Measurements from ENCODE around the gene FOS. TPM values are rescaled to one million over a fixed set of nuclear protein-coding genes. Genes with fewer than 3 reads are reported as not detected.
A peak's percentile ranks its signal among the peaks of the same experiment; 100 is the strongest.

The FOS gene
- total RNA-seq, 2 donors from 2014 or later: 55.8 to 65.9 TPM

DNA sequence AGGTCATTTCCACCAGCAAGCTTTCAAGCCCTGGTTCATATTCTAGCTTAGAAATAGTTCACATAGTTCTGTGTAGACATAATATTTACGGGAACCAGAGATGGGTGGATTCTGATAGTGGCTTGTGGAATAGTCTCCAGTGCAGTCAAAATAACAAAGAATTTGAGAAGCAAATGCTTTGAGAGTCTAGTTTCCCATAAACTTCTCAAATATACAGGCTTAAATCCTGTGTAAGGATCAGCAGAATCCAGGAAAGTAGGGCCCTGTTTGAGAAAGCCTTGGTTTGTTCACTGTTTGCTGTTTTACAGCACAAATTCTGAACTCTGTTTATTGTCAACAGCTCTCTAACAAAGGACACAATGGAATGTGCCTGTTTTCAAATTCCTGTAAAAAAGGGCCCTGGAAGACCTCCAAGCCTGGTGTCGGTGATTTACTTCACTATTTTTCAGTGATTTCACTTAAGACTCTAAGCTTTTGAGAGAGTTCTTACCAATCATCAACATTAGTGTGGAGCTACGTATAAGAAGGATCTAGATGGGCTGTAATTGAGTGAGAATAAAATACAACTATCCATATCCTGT is 11.4 kb upstream of the FOS start:
- ATAC-seq (no peak), DNase-seq (ENCODE audit: low spot score in 2 of 2) (no peak)
- H3K9me3 Mint-ChIP-seq: no peaks in the 10 kb centered on the region
- no peaks in the 10 kb centered on the region for H3K36me3 Mint-ChIP-seq
- no peak overlapping the region for H3K27ac Mint-ChIP-seq

DNA sequence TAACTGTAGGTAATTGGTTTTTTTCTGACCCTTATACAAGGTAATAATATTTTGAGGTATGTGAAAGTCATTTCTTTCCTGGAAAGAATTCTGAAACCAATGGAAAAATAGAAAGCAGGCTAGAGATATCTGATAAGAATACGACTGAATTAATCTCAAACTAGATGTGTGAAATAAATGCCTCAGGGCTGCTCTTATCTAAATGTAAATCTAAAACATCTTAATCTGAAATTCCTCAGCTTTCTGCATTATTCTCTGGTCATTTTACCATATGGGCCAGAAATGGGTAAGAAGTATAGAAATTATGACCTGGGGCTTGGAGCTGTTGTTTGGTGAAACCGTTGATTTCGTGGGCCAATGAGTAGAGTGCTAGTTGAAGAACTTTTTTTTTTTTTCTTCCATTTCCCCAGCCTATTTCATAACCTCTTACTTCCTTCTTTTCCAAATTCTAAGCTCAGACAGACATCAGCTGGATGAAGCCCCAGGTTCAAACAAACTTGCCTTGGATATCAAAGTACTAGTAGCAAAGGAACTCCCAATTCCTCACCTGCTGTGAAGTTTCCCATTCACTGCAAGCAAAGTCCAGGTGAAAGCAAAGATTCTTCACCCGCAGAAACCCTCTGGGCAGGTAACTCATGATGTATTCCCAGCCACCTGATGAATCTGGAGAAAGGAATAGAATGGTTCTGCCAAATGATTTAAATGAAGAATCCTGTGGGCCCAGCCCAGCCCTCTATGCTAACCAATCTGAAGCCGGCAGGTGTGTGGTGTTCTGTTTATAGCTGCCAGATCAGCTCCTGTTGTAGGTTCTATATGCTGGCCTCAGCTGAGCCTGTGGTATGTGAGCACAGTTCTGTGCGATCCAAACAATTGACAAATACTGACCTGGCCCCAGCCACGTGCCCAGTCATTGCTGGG is 9.7 kb upstream of the FOS start:
- Mint-ChIP-seq H3K27ac (no peak overlapping the region), H3K36me3 (no peaks in the 10 kb centered on the region), H3K9me3 (no peaks in the 10 kb centered on the region)
- DNase-seq (ENCODE audit: low spot score in 2 of 2) (peak in 1 of 2 donors; percentile 9), ATAC-seq (no peak)

DNA sequence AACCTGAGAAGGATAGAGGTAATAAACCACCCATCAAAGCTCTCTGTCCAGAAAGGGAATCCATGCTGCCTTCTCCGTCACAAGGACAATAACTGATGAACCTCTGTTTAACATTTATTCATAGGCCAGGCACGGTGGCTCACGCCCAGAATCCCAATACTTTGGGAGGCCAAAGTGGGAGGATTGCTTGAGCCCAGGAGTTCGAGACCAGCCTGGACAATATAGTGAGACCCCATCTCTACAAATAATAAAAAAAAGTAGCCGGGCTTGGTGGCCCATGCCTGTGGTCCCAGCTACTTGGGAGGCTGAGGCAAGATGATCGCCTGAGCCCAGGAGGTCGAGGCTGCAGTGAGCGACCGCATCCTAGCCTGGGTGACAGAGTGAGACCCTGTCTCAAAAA is 7.1 kb upstream of the FOS start:
- ATAC-seq (no peak), DNase-seq (ENCODE audit: low spot score in 2 of 2) (peak in 1 of 2 donors; percentile 20)
- H3K27ac Mint-ChIP-seq: no peak overlapping the region
- no peaks in the 10 kb centered on the region for H3K36me3 Mint-ChIP-seq
- H3K9me3 Mint-ChIP-seq: no peaks in the 10 kb centered on the region

DNA sequence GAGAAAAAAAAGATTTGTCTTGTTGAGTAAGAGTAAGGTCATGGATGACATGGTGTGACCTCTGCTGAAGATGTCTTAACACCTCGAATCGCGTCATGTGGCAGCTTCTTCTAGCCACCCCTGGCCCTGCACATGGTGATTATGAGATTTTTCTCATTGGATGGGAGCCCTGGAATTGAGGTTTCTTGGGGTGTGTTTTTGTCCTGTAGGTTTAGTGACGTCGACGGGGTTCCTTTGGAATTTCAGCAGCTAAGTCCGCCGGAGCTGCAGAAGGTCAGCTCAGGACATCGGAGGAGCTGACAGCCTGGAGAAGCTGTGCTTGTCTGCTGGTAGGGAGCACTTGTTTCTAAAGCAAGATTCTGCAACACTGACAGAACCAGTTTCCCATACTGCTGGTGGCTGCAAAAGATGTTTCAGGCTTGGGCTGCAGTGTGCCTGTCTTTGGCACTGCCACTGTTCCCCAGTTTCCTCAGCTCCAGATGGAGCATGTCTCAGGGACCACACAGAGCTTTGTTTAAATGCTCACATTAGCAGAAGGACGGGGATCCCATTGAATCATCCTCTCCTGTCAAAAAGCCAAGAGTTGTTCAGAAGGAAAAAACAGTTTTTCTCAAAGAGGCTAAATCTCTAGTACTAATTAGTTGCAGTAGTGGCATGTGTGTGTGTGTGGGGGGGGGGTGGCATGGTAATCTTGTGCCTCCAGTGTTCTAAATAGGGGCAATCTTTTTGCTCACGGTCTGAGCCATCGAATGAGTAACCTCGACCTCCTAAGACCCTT is 5.2 kb upstream of the FOS start:
- no peak for ATAC-seq
- Mint-ChIP-seq H3K27ac (no peak overlapping the region), H3K36me3 (no peaks in the 10 kb centered on the region), H3K9me3 (no peaks in the 10 kb centered on the region)
- peak in 1 of 2 donors; percentile 35 for DNase-seq (ENCODE audit: low spot score in 2 of 2)

DNA sequence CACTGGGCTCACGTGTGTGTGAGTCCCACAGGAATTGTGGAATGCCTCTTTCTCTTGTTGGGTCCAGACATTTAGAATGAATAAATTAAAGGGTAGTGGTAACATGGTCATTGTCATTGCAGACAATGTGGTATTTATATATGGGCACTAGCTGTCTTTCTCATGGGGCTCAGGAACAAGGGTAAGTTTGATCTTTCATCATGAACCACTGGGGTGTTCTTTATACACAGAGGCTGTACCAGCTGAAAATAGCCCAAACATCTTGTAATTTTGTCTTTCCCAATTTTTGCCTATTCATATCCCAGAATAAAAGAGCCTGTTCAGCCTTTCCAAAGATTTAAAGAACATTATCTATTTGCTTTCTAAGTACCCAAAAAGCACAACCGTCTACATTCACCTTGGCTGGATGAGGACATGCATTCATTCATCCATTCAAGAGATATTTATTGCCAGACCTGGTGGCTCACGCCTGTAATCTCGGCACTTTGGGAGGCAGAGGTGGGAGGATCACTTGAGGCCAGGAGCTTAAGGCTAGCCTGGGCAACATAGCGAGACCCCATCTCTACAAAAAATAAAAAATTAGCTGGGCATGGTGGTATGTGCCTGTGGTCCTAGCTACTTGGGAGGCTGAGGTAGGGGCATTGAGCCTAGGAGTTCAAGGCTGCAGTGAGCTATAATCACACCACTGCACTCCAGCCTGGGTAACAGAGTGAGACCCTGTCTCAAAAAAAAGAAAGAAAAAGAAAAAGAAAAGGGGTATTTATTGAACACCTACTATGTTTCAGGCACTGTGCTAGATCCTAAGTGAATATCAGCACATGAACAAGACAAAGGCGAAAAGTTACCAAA is 4.4 kb upstream of the FOS start:
- Mint-ChIP-seq H3K9me3 (no peaks in the 10 kb centered on the region), H3K36me3 (peaks cover 0 to 2% of the 10 kb centered on the region in 2 donors), H3K27ac (no peak overlapping the region)
- DNase-seq (ENCODE audit: low spot score in 2 of 2) (no peak), ATAC-seq (no peak)

DNA sequence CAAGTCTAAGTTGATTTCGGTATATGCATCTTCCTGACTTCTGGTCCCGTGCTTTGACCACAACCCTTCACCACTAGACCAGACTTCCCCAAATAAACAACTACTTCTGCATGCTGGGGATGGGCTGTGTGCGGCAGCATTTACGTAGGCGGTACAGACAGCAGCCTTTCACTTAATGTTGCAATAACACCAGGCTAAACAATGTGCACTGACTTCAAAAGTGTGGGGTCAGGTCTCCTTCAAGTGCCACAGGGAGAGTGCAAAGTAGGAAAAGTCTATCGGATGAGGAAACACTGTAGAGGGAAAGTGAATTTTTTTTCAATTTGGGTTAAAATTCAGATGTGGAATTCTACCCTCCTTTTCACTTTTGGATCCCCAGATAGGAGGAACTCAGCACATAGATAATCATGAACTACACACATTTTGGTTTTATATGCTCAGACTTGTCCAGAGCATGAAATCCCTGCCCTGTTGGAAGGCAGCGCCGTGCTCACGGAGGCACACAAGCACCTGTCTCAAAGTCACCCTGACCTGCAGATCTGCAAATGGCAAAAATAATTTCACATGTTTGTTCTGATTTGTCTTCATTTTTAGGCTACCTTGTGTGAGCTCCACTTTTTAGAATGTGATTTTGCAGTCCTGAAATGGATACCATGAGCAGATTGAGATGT is 3.6 kb upstream of the FOS start:
- DNase-seq (ENCODE audit: low spot score in 2 of 2): peak in 1 of 2 donors; percentile 37
- no peak for ATAC-seq
- Mint-ChIP-seq H3K36me3 (peaks cover 4 to 7% of the 10 kb centered on the region in 2 donors), H3K9me3 (no peaks in the 10 kb centered on the region), H3K27ac (no peak overlapping the region)

DNA sequence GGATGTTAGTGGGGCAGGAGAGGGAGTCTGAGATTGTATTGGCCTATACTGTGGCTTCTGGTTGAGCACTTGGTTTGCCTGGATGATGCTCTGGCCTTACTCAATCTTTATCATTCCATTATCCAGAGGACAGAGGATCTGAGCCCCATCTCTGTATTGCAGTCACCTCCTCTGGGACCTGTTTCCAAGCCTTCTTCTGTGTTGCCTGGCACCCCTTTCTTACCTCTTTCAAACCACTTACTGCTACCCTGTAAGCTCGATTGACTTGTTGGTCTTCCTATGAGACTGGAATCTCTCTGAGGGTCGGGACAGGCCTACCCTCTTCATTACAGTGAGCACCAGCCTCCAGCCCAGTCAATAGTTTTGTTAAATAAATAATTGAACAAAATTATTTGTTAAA is 3.0 kb upstream of the FOS start:
- Mint-ChIP-seq H3K36me3 (peaks cover 9 to 13% of the 10 kb centered on the region in 2 donors), H3K9me3 (no peaks in the 10 kb centered on the region), H3K27ac (no peak overlapping the region)
- DNase-seq (ENCODE audit: low spot score in 2 of 2): peak in 1 of 2 donors; percentile 13
- ATAC-seq: no peak

DNA sequence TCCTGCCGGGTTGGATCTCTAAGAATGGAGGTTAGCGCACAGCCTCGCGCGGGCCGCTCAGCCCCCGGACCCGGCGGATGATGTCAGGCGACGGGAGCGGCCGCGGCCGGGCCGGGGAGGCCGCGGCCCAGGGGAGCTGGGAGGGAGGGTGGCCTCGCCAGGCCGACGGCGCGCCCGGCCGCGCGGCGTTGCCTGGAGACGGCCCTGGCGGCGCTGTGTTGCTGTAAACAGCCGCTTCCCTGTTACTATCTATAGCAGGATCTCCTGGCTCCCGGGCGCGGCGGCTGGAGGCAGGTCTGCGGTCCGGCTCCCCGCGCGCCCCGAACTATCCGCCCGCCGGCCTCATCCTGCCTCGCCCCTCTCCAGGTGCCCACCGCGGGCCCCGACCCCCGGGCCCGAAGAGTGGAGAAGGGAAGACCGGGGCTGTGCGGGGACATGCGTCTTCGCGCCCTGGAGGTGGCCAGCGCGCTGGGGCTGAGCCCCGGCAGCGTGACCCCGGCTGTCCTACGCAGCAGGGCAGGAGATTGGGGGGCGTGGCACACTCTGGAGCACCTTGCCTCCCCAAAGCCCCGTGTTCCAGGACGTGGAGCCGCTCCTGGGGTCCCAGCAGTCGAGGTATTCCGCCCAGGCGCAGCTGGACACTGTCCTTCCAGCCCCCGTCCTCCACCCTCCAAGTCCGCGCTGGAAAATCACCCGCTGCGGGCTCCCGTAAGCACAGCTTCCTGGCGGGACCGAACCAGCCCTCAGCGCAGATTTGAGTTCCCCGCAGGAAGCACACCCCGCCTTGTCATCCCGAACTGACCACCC is 1.4 kb upstream of the FOS start:
- DNase-seq (ENCODE audit: low spot score in 2 of 2): peak; percentile 42 to 72
- Mint-ChIP-seq H3K27ac (peak overlapping the region; percentile 95 to 97), H3K36me3 (peaks cover 19 to 20% of the 10 kb centered on the region in 2 donors), H3K9me3 (no peaks in the 10 kb centered on the region)
- peak; percentile 12 to 42 for ATAC-seq

DNA sequence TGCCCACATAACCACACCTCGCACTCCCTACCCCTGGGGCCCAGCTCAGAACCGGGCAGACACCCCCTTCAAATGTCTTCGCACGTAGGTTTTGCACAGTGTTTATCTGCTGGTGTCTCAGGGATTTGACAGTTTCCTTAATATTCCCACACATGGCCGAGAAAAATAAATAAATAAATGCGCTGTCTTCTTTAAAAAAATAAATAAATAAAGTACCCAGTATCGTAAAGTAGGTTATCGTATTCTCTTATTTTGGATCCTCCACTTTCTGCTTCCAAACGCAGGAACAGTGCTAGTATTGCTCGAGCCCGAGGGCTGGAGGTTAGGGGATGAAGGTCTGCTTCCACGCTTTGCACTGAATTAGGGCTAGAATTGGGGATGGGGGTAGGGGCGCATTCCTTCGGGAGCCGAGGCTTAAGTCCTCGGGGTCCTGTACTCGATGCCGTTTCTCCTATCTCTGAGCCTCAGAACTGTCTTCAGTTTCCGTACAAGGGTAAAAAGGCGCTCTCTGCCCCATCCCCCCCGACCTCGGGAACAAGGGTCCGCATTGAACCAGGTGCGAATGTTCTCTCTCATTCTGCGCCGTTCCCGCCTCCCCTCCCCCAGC is 710 bp upstream of the FOS start:
- Mint-ChIP-seq H3K27ac (peak overlapping the region; percentile 95 to 97), H3K36me3 (peaks cover 19 to 20% of the 10 kb centered on the region in 2 donors), H3K9me3 (no peaks in the 10 kb centered on the region)
- DNase-seq (ENCODE audit: low spot score in 2 of 2) (no peak), ATAC-seq (no peak)

DNA sequence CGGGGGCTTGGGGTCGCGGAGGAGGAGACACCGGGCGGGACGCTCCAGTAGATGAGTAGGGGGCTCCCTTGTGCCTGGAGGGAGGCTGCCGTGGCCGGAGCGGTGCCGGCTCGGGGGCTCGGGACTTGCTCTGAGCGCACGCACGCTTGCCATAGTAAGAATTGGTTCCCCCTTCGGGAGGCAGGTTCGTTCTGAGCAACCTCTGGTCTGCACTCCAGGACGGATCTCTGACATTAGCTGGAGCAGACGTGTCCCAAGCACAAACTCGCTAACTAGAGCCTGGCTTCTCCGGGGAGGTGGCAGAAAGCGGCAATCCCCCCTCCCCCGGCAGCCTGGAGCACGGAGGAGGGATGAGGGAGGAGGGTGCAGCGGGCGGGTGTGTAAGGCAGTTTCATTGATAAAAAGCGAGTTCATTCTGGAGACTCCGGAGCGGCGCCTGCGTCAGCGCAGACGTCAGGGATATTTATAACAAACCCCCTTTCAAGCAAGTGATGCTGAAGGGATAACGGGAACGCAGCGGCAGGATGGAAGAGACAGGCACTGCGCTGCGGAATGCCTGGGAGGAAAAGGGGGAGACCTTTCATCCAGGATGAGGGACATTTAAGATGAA is 630 bp downstream of the FOS start:
- DNase-seq (ENCODE audit: low spot score in 2 of 2) (peak; percentile 41 to 64), ATAC-seq (peak; percentile 4 to 9)
- Mint-ChIP-seq H3K9me3 (no peaks in the 10 kb centered on the region), H3K27ac (peak overlapping the region; percentile 93 to 95), H3K36me3 (peaks cover 19 to 20% of the 10 kb centered on the region in 2 donors)

DNA sequence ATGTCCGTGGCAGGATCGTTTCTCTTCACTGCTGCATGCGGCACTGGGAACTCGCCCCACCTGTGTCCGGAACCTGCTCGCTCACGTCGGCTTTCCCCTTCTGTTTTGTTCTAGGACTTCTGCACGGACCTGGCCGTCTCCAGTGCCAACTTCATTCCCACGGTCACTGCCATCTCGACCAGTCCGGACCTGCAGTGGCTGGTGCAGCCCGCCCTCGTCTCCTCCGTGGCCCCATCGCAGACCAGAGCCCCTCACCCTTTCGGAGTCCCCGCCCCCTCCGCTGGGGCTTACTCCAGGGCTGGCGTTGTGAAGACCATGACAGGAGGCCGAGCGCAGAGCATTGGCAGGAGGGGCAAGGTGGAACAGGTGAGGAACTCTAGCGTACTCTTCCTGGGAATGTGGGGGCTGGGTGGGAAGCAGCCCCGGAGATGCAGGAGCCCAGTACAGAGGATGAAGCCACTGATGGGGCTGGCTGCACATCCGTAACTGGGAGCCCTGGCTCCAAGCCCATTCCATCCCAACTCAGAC is 1.2 kb downstream of the FOS start:
- ATAC-seq: no peak
- peak in 1 of 2 donors; percentile 54 for DNase-seq (ENCODE audit: low spot score in 2 of 2)
- Mint-ChIP-seq H3K9me3 (no peaks in the 10 kb centered on the region), H3K36me3 (peaks cover 19 to 20% of the 10 kb centered on the region in 2 donors), H3K27ac (peak overlapping the region; percentile 93 to 95)

DNA sequence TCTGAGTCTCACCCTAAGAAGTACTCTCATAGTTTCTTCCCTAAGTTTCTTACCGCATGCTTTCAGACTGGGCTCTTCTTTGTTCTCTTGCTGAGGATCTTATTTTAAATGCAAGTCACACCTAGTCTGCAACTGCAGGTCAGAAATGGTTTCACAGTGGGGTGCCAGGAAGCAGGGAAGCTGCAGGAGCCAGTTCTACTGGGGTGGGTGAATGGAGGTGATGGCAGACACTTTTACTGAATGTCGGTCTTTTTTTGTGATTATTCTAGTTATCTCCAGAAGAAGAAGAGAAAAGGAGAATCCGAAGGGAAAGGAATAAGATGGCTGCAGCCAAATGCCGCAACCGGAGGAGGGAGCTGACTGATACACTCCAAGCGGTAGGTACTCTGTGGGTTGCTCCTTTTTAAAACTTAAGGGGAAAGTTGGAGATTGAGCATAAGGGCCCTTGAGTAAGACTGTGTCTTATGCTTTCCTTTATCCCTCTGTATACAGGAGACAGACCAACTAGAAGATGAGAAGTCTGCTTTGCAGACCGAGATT is 1.7 kb downstream of the FOS start:
- H3K27ac Mint-ChIP-seq: peak overlapping the region; percentile 38 to 95
- ATAC-seq: no peak
- peak in 1 of 2 donors; percentile 25 for DNase-seq (ENCODE audit: low spot score in 2 of 2)
- no peaks in the 10 kb centered on the region for H3K9me3 Mint-ChIP-seq
- peaks cover 19 to 20% of the 10 kb centered on the region in 2 donors for H3K36me3 Mint-ChIP-seq

DNA sequence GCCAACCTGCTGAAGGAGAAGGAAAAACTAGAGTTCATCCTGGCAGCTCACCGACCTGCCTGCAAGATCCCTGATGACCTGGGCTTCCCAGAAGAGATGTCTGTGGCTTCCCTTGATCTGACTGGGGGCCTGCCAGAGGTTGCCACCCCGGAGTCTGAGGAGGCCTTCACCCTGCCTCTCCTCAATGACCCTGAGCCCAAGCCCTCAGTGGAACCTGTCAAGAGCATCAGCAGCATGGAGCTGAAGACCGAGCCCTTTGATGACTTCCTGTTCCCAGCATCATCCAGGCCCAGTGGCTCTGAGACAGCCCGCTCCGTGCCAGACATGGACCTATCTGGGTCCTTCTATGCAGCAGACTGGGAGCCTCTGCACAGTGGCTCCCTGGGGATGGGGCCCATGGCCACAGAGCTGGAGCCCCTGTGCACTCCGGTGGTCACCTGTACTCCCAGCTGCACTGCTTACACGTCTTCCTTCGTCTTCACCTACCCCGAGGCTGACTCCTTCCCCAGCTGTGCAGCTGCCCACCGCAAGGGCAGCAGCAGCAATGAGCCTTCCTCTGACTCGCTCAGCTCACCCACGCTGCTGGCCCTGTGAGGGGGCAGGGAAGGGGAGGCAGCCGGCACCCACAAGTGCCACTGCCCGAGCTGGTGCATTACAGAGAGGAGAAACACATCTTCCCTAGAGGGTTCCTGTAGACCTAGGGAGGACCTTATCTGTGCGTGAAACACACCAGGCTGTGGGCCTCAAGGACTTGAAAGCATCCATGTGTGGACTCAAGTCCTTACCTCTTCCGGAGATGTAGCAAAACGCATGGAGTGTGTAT is 2.4 kb downstream of the FOS start:
- DNase-seq (ENCODE audit: low spot score in 2 of 2): peak in 1 of 2 donors; percentile 49
- ATAC-seq: no peak
- H3K9me3 Mint-ChIP-seq: no peaks in the 10 kb centered on the region
- H3K36me3 Mint-ChIP-seq: peaks cover 19 to 20% of the 10 kb centered on the region in 2 donors
- H3K27ac Mint-ChIP-seq: peak overlapping the region; percentile 91 to 95
